GM12878 (cell line): ENCODE measurements around the gene TSPEAR.

Experiments
- JUNB ChIP-seq: IDR thresholded peaks from 2 replicates; pipeline ENCODE4 v1.6.1; 2016; ENCODE audit warnings: antibody characterized with exemption, mild to moderate bottlenecking
- NFIC ChIP-seq: IDR thresholded peaks from 2 replicates; pipeline ENCODE4 v1.6.1; 2012; ENCODE audit warnings: low read depth, mild to moderate bottlenecking, inconsistent platforms, low read length, moderate library complexity
- PAX8 ChIP-seq: fragments of 450-650 bp; IDR thresholded peaks from 2 replicates; pipeline ENCODE4 v1.6.1; 2017; ENCODE audit warnings: mild to moderate bottlenecking, moderate library complexity
- POLR2A ChIP-seq: IDR thresholded peaks from 2 replicates; pipeline ENCODE4 v1.6.1; 2011; ENCODE audit warnings: low read depth, mild to moderate bottlenecking, low read length
- RBBP5 ChIP-seq: fragments of 200-600 bp; sonication (generic); conservative IDR thresholded peaks from 2 replicates; pipeline ENCODE4 v1.6.1; 2016
- TAF1 ChIP-seq: IDR thresholded peaks from 2 replicates; pipeline ENCODE4 v1.6.1; 2011; ENCODE audit warnings: mild to moderate bottlenecking, low read depth, low read length, borderline replicate concordance
- TF ChIP-seq, protein P1 (sequence below), 3 experiments: IDR thresholded peaks in 2 of 3; conservative IDR thresholded peaks in 1 of 3; 2 replicates each; pipeline ENCODE4 v1.5.1; 2011; ENCODE audit warnings: low read depth in 3 of 3, low read length in 3 of 3, mild to moderate bottlenecking in 3 of 3, control low read depth in 2 of 3, moderate library complexity in 2 of 3, inconsistent platforms in 1 of 3, mixed read lengths in 1 of 3; ENCODE audit not compliant: control insufficient read depth in 2 of 3, insufficient read depth in 1 of 3; ENCODE audit errors: extremely low read depth in 1 of 3

DNA sequence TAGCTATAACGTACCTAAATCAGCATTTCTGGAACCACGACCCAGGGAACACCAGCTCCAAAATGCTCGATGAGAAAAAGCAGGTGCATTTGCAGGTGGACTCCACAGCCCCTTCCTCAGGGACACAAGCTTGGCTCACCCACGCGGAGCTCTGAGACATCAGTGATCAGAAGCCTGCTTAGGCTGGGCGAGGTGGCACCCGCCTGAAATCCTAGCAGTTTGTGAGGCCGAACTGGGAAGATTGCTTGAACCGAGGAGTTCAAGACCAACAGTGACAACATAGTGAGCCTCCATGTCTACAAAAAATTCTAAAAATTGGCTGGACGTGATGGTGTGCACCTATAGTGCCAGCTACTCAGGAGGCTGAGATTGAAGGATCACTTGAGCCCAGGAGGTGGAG lies 2.5 kb upstream of the TSPEAR start:
- TF ChIP-seq PAX8 (no peak), JUNB (no peak), NFIC (no peak), RBBP5 (no peak), TAF1 (no peak), POLR2A (no peak)
- TF ChIP-seq, protein P1, sequence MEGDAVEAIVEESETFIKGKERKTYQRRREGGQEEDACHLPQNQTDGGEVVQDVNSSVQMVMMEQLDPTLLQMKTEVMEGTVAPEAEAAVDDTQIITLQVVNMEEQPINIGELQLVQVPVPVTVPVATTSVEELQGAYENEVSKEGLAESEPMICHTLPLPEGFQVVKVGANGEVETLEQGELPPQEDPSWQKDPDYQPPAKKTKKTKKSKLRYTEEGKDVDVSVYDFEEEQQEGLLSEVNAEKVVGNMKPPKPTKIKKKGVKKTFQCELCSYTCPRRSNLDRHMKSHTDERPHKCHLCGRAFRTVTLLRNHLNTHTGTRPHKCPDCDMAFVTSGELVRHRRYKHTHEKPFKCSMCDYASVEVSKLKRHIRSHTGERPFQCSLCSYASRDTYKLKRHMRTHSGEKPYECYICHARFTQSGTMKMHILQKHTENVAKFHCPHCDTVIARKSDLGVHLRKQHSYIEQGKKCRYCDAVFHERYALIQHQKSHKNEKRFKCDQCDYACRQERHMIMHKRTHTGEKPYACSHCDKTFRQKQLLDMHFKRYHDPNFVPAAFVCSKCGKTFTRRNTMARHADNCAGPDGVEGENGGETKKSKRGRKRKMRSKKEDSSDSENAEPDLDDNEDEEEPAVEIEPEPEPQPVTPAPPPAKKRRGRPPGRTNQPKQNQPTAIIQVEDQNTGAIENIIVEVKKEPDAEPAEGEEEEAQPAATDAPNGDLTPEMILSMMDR (IDR thresholded peaks at IDR 0.05 in 2 of 3, conservative IDR thresholded peaks at IDR 0.05 in 1 of 3; ENCODE audit: control insufficient read depth in 2 of 3, extremely low read depth in 1 of 3, insufficient read depth in 1 of 3, low read depth in 3 of 3, low read length in 3 of 3): no peak
